GM21390 (cell line): ENCODE data around the gene KCNK7.

ENCODE experiments used
- ATAC-seq: cut with Tn5 transposase; IDR thresholded peaks from one replicate; pipeline ENCODE4 v1.9.1; 2021; ENCODE audit not compliant: unreplicated experiment

The KCNK7 gene

DNA sequence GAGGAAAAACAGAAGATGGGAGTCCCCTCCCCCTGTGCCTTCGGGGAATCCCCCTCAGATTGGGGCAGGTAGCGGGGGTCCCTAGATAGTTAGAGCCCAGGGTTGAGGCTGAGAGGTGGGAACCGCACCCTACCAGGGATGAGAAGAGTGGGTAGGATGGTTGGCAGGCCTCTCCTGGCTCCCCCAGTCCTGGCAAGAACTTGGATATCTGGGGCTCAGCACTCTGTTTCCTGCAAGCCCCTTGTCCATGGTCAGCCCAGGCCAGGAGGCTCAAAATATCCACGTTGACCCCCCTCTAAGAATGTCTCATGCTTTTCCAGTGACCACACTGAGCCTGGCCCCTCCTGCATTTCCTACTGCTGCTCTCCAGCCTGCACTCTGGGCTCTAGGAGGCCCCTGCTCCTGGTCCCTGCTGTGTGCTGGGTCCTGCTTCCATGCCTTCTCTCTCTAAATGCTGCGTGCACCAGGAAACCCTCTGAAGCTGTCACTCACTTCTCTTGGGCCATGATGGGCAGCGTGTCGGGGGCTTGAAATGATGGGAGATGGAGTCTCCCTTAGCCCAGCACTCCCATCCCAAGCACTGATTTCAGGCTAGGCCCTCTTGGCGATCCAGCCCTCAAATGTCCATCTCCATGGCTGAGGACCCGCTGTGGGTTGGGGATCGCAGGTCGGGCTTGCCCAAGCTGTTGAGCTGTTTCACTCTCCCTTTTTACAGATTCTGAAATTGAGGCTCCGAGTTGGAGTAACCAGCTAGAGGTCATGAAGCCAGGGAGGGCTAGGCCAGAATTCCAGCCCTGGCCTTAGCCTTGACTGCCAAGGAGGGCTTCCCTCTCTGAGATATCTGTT, 16.4 kb upstream of the KCNK7 start:
- ATAC-seq, result no peak

DNA sequence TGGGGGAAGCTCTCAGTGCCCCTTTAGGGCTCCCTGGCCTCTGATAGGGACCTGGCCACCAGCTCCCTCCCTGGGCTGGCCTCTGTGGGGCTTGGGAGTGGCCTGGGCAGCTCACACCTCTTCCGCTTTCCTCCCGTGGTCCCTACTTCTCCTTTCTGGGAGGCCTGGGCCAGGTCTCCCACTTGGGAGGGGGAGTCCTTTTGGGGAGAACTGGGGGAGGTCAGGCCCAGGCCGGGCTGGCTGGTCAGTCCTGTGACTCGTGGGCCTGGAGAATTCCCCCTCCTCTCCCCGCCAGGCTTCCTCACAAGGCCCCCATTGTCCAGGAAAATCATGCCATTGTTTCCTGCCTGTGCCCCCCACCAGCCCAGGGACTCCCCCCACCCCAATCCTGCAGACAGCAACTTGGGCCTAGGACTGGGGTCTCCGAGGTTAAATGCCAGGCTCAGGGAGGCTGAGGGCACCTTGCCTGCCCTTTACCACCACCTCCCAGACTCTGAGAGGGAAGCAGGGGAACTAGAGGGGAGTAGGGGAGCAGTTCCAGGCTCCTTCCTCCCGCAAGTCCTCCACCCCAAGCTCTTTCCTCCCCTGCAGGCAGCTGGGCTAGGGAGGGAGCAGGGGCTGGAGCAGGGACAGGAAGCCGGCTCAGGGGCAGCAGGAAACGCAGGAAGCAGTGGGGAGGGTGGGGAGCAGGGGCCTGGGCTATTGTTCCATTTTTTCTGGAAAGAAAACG, 15.6 kb upstream of the KCNK7 start:
- no peak for ATAC-seq

DNA sequence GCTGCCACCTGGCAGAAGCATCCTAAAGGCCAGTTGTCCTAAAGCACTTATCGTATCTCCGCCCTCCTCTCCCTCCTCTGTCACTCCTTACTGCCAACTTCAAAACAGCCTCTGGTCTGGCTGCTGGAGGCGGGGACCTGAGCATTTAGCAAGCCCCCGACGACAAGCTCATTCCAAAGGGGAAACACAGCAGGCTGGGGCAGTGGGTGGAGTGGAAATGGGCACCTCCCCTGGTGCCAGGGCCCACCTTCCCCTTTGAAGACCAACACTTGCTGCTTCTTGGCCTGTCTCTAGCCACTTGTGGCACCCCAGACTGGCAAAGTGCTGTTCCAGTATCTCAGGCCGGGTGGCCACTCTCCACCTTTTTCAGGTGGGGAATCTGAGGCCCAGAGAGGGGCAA, 14.8 kb upstream of the KCNK7 start:
- ATAC-seq, result no peak

DNA sequence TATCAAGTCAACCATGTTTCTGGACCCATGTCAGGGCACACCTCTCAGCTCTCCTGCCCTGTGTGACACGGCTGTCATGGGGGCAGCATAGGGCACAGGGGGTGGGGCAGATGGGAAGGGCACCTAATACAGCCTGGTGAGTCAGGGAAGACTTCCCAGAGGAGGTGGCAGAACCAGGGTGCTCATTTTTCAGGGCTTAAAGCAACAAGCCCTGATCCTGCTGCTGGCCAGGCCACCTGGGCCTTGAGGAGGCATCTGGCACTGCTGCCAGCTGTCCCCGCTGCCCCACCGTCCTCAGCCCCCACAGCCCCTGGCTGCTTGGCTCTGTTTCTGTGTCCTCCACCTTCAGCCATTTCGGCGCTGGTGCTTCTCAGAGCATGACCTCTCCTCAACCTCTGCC, 14.1 kb upstream of the KCNK7 start:
- ATAC-seq, result no peak

DNA sequence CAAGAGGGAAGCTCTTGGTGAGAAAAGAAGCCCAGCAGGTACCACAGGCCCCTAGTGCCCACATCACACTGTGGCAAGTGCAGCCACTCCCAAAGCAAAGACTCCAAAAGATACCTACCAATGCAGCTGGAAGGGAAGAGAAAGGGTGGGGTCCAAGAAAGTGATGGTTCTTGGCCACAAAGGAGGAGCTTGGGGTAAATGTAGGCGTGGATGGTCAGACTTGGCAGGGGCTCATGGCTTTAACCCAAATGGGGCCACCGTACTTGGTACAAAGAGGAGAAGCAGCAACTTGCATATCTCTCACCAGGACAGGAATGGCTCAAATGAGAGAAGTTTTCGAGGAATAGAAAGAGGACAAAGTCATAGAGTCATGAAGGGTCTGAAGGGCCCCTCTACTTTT, 13.6 kb upstream of the KCNK7 start:
- ATAC-seq, result no peak

DNA sequence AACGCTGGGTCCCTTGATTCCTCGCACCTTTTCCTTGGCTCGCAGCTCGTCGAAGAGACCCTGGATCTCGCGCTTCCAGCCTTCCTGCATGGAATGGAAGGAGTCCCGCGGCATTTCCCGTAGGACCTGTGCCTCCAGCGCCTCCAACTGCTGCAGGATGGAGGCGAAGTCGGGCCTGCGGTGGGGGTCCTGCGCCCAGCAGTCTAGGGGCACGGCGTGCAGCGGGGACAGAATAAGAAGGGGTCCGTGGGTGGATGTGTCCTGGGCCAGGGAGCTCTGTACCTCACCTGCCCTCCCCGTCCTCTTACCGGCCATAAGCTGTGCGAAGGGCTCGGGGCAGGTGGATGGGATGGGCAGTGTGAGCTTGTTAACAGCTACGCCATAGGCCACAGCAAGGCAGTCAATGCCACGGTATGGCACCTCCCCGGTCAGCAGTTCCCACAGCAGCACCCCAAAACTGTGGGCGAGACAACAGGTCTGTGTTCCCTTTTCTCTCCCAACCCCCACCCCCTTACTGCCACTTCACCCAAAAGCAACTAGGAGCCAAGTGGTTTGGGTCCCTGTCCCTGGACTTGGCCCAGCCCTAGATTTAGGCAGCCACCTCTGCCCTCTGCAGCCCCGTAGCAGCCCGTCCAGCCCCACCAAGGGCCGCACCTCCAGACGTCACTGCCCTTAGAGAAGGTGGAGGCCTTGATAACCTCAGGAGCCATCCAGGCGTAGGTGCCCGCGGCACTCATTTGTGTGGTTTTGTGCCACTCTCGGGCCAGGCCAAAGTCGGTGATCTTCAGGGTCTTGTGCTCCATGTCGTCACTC, 12.2 kb upstream of the KCNK7 start:
- ATAC-seq, result no peak

DNA sequence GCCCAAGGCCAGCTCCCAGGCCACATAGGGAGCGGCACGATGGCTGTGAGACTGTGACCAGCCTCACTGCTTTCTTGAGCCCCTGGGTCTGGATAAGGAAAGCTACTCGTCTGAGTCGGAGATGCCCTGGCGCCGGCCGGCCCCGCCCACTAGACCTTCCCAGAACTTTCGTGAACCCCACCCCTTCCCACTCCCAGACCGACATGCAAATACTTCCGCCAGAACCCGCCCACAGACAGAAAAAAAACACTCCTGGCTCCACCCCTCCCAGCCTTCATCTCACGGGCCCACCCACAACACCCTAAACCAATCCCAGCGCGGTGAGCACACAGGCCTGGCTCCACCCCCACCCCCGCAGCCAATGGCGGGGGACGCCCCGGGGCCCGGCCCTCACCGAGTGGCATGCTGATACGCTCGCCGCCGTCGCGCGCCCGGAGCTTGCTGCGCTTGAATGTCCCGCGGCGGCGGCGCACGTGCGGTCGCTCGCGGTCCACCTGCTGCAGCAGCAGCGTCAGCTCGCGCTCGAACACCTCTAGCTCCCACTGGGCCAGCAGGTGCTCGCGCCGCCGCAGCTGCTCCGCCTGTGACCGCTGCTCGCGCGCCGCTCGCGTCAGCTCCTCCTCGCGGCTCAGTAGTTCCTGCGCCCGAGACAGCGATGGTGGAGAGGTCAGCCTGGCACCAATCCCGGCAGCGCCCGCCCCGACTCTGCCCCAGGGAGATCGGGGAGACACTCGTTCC, 11.4 kb upstream of the KCNK7 start:
- no peak for ATAC-seq

DNA sequence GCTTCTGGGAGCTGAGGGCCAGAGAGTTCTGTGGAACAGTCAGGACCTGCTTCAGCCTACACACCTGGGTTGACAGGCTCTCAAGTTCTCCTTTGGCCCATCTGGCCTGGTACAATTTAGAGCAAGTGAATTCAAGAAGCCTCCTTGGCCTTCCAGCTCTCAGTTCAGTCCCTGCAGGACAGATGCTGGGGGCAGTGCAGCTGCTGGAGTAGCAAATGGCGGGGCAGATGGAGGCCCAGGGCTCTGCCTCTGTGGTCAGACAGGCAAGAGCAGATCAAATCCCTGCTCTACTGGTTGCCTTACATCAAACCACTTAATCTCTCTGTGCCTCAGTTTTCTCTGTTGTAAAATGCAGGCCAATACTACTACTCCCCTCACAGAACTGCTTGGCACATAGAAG, 8.7 kb upstream of the KCNK7 start:
- no peak for ATAC-seq

DNA sequence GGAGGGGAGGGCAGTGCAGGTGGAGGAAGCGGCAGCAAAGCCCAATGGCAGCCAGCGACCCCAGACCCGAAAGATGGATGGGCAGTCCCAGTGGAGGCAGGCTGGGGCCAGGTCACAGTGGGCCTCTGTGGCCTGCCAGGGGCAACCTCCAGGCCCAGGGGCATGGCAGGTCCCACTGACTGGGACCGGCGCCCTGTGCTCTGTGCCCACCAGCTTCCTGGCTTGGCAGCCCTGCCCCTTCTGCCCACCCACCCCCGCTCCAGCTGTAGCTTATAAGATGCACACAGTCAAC, 4.3 kb upstream of the KCNK7 start:
- ATAC-seq, result no peak

DNA sequence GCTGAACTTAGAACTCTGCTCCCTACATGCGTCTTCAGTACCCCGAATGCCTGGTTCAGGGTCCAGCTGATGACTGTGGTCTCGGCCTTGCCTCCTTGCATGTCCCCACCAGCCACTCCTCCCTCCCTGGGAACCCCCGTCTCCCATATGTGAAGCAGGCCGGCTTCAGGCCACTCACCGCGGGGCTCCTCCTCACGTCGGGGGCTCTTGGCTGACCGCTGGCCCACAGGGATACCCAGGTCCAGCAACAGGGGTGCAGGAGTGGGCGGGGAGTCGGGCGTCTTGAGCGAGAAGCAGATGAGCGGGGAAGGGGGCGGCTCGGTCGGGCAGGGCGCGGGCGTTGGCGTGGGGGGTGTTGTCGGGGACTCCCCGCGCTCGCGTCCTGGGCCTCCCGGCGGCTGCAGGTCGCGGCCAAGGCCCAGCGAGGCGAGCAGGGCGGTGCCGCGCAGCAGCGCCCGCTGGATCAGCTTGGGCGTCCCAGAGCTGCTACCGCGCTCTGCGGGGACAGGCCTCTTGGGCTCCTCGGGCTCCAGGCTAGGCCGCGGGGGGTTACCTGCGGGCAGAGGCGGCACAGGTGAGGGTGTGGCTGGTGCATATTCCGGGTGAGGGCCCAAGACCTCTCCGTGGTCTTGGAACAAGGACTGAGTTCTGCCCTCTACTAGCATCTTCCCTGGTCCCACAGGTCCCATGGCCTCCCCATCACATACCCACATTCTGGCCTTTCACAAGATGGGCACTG, 3.8 kb upstream of the KCNK7 start:
- ATAC-seq, result no peak

DNA sequence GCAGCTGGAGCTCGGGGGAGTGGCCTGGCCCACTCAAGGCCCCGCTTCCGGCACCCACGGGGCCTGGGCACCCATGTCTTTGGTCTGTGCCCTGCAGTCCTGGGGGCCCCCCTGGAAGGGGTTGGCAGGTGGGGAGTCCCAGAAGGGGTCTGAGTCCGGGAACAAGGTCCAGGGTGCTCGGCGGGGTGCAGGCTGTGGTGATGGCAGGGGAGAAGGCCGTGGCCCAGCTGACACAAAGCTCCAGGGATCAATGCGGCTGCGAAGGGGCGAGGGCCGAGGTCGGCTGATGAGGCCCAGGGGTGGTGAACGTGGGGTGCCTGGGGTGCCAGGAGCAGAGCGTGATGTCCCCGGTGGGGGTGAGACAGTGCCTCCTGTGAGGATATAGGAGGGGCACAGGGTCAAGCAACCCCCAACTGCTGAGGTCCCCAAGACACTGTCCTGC, 2.7 kb upstream of the KCNK7 start:
- no peak for ATAC-seq

DNA sequence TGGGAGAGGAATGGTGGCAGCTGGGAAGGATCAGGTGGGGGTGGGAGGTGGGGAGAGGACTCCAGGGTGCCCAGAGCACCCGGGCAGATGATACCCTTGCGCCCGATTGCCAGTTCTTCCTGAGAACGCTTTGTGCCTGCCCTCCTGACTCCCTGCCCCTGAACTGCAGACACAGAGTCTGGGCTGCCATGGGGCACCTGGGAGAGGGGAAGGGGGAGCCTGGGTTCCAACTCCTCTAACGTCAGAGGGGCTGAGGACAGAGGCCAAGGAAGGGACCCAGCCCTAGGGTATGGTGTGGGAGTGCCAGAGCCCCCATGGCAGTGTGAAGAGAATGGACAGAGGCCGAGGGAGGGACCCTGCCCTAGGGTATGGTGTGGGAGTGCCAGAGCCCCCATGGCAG, 920 bp upstream of the KCNK7 start:
- ATAC-seq, result no peak

DNA sequence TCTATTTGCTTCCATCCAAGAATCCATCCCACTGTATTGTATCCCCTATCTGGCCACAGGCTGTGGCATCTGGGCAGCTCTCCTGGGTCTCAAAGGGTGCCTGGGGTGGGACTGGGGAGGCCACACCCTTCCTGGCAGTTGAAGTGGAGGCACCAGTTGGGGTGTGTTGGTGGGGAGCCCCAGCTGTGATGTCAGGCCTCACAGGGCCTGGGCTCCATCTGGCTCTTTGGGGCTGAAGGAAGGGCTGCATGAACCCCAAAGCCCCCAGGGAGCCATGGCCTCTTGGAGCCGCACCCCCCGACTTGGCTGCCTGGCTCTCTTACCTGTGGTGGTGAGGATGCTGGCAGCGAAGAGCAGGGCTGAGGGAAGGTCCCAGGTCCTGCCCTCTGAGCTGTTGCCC, 469 bp downstream of the KCNK7 start:
- no peak for ATAC-seq

DNA sequence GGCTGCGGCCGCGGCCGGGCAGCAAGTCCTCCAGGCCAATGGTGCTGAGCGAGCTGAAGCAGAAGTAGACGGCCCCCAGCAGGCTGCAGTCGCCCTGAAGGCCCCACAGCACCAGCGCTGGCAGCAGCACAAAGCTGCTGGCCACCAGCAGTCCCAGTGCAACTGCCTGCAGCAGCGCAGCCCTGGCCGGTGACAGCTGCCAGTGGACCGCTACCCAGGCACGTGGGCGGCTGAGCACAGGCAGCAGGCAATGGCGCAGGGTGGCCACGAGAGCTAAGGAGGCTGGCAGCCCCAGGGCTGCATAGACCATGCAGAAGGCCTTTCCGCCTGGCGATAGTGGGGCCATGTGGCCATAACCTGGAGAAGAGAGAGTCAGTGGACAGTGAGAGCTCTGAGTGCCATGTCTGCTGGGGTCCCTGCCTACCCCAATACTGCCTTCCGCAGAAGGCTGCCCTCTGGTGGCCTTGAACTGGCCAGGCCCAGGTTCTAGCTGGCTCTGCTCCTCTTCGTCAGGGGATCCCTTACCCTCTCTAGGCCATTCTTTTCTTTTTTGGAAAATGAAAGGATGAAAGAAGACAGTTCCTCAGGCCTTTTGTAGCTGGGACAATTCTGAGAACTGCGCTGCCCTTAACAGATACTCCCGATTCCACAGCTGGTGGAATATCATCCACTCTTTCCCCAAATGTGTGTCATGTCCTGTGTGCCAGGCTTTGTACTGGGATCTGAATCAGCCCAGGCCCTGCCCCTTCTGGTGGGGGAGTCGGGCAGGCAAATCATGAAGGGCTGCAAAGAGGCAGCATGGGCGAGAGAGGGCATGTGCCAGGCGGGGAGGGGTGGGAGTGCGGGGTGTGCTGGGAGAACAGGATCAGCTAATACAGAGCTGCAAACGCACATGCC, 1.8 kb downstream of the KCNK7 start:
- no peak for ATAC-seq

DNA sequence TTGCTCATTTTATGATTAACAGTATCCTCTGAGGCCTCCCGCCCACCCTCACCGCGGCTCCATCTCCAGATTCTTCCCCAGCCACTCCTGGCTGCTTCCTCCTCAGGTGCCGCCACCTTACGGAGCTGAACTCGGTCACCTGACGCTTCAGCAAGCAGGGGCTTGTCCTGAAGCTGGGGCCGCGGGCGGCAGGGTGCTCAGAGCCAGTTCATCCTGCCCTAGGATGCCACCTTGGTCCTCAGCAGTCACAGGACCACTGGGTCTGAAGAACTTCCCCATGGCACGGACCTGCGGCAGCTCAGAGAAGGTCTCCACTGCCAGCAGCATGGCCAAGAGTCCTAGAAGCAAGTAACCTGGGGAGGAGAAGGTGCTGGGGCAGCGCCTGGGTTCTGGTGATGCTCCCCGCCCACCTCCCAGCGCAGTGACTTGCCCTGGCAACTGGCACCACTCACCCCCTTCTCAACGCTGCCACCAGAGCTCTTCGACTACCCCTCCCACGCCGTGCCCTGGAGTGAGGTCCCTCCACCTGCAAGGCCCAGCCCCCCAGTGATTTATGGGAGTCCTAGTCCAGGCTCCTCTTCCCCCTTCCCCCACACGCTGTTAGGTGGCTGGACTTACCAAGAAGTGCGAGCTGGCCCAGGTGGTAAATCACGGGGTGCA, 2.6 kb downstream of the KCNK7 start:
- ATAC-seq, result no peak

DNA sequence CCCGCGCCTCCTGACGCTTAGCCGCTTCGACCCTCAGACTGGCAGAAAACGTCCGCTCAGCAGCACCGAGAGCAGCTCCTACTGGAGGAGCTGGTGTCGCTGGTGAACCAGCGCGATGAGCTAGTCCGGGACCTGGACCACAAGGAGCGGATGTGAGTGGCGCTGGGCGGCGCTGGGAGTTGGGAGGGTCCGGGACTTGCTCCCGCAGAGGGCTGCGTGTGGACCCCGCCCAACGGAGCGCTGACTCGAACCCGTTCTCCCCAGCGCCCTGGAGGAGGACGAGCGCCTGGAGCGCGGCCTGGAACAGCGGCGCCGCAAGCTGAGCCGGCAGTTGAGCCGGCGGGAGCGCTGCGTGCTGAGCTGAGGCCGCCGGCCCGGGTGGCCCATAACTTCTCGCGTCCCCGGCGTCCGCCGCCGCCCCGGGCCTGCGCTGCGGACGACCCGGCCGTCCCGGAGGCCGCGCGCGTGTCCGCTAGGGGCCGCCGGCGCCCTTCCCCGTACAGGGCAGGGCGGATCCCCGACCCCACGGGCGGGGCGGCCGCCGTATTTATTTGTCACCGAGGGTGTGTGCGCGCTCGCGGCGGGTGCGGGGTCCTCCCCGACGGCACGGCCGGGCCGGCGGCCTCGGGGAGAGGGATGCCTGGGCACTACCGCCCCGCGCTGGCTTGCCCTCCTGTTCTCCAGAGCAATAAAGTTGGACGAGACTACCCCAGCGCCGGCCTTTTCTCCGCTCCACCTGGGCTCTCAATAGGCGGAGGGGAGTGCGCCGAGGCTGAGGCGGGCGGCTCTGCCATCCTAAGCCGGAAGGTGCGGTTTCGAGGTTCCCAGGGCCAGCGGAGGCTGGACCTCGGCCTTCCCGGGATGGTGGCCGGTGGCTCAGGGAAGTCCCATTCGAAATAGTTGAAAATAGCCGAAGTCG, 3.4 kb downstream of the KCNK7 start:
- no peak for ATAC-seq

DNA sequence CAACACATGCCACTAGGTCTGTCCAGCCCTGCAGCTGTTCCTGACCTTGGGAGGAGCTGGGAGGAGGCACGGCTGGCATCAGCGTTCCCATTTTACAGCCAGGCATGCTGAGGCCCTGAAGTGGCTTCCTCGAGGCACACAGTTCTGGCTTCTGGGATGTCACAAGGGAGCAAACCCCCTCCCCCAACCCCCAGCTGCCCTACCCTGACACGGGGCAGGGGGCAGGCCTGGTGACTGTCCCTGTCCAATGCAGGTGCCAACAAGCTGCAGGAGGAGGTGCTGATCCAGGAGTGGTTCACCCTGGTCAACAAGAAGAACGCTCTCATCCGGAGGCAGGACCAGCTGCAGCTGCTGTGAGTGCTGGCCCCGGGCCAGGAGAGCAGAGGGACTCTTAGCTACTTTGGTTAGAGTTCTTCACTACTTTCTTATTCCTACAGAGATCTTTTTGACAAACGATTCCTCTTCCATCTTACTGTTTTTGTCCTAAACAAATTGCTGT, 5.3 kb downstream of the KCNK7 start:
- no peak for ATAC-seq
